HepG2 (cell line): ENCODE results near the gene SNX21. TPM values are rescaled to one million over a fixed set of nuclear protein-coding genes. Genes with fewer than 3 reads are reported as not detected.

Experiments
- ARNT ChIP-seq: fragments of 450-650 bp; IDR thresholded peaks from 2 replicates; pipeline ENCODE4 v1.6.1; 2017
- CREB3 ChIP-seq: sonication (generic); formaldehyde crosslinking; IDR thresholded peaks from 2 replicates; pipeline ENCODE4 v1.5.0; 2020; ENCODE audit warnings: missing genetic modification reagents
- HDAC2 ChIP-seq: sonication (generic); formaldehyde crosslinking; IDR thresholded peaks from 2 replicates; pipeline ENCODE4 v1.4.0; 2020; ENCODE audit warnings: missing genetic modification reagents
- HIVEP1 ChIP-seq: sonication (generic); formaldehyde crosslinking; IDR thresholded peaks from 2 replicates; pipeline ENCODE4 v1.4.0; 2020; ENCODE audit warnings: mild to moderate bottlenecking, missing genetic modification reagents
- ISX ChIP-seq: sonication (generic); formaldehyde crosslinking; conservative IDR thresholded peaks from 2 replicates; pipeline ENCODE4 v1.5.0; 2020; ENCODE audit warnings: missing genetic modification reagents
- MAF1 ChIP-seq: sonication (generic); formaldehyde crosslinking; IDR thresholded peaks from 2 replicates; pipeline ENCODE4 v1.5.0; 2020; ENCODE audit warnings: missing genetic modification reagents, borderline replicate concordance
- MAX ChIP-seq: IDR thresholded peaks from 2 replicates; pipeline ENCODE4 v1.6.1; 2012; ENCODE audit warnings: inconsistent platforms
- MLXIP ChIP-seq: sonication (generic); formaldehyde crosslinking; IDR thresholded peaks from 2 replicates; pipeline ENCODE4 v1.9.0; 2021; ENCODE audit warnings: missing genetic modification reagents, borderline replicate concordance
- POLR2A ChIP-seq, 2 experiments: IDR thresholded peaks; 2 replicates each; pipeline ENCODE4 v1.6.1; 2011; ENCODE audit warnings: low read depth in 2 of 2, low read length in 2 of 2, mild to moderate bottlenecking in 1 of 2, moderate library complexity in 1 of 2; ENCODE audit not compliant: insufficient read depth in 1 of 2
- SNAPC5 ChIP-seq: sonication (generic); formaldehyde crosslinking; IDR thresholded peaks from 2 replicates; pipeline ENCODE4 v1.8.1; 2023; ENCODE audit warnings: mild to moderate bottlenecking, missing genetic modification reagents, borderline replicate concordance
- STAT6 ChIP-seq: sonication (generic); formaldehyde crosslinking; IDR thresholded peaks from 2 replicates; pipeline ENCODE4 v1.4.0; 2020; ENCODE audit warnings: missing genetic modification reagents, mild to moderate bottlenecking, borderline replicate concordance
- TIGD3 ChIP-seq: sonication (generic); formaldehyde crosslinking; IDR thresholded peaks from 2 replicates; pipeline ENCODE4 v1.5.1; 2020; ENCODE audit warnings: mild to moderate bottlenecking, missing genetic modification reagents, borderline replicate concordance
- ZBTB7A ChIP-seq: sonication (generic); formaldehyde crosslinking; IDR thresholded peaks from 2 replicates; pipeline ENCODE4 v1.8.0; 2022; ENCODE audit warnings: mild to moderate bottlenecking, missing genetic modification reagents
- ZNF501 ChIP-seq: sonication (generic); formaldehyde crosslinking; IDR thresholded peaks from 2 replicates; pipeline ENCODE4 v1.5.1; 2020; ENCODE audit warnings: mild to moderate bottlenecking, moderate library complexity, missing genetic modification reagents
- ZNF710 ChIP-seq: sonication (generic); formaldehyde crosslinking; IDR thresholded peaks from 2 replicates; pipeline ENCODE4 v1.5.0; 2020; ENCODE audit warnings: mild to moderate bottlenecking, missing genetic modification reagents, borderline replicate concordance
- ZUFSP ChIP-seq: sonication (generic); formaldehyde crosslinking; IDR thresholded peaks from 2 replicates; pipeline ENCODE4 v1.9.0; 2021; ENCODE audit warnings: missing genetic modification reagents, mild to moderate bottlenecking, borderline replicate concordance
- polyA plus RNA-seq, 8 experiments: library from polyadenylated mRNA; depleted of rRNA in 3 of 8; stranded (reverse) in 7 of 8; unstranded in 1 of 8; fragments of >200 nt; fragmentation: Illumina TruSeq in 4 of 8; extraction: Trizol in 4 of 8; gene quantifications; 2 replicates each; pipeline versions ENCODE4 v1.2.1 to v1.2.3, GENCODE V29; 2011 to 2016; ENCODE audit warnings: low read depth in 4 of 8, missing spikeins in 1 of 8, mixed read lengths in 1 of 8; ENCODE audit not compliant: insufficient read depth in 1 of 8
- total RNA-seq, 5 experiments: library from RNA; depleted of rRNA; stranded (reverse); fragments of >200 nt; fragmentation: Illumina TruSeq; extraction: Trizol; gene quantifications; 2 replicates each; pipeline ENCODE4 v1.2.3, GENCODE V29; 2016; ENCODE audit warnings: low read depth in 1 of 5

Gene SNX21
- total and polyA plus RNA-seq, 2 of the 13 experiments (the other 11 are each of a cell fraction or from before 2014, with no cell fraction given), result 7.7 to 12.8 TPM

- TF ChIP-seq MLXIP (CRISPR knock-in tag), result no peak
- no peak for TF ChIP-seq MAF1 (CRISPR knock-in tag)
- TF ChIP-seq ZNF710 (CRISPR knock-in tag), result no peak
- TF ChIP-seq CREB3, result no peak
- TF ChIP-seq TIGD3 (CRISPR knock-in tag), result no peak
- no peak for TF ChIP-seq HIVEP1
- TF ChIP-seq ARNT, result no peak
- TF ChIP-seq ZUFSP (CRISPR knock-in tag), result no peak
- no peak for TF ChIP-seq MAX
- no peak for TF ChIP-seq ZNF501 (CRISPR knock-in tag)
- no peak for TF ChIP-seq SNAPC5 (CRISPR knock-in tag)
- peak; percentile 61; the same call in 1 of the 2 replicates for TF ChIP-seq HDAC2 (CRISPR knock-in tag)
- TF ChIP-seq ISX (CRISPR knock-in tag), result no peak
- no peak for TF ChIP-seq STAT6
- no peak for TF ChIP-seq ZBTB7A (CRISPR knock-in tag)
- TF ChIP-seq POLR2A (IDR thresholded peaks at IDR 0.05; ENCODE audit: insufficient read depth in 1 of 2, low read depth in 2 of 2, low read length in 2 of 2), result no peak
Observed at GRCh38 chr20:45892049-45892825, 58.6 kb downstream of the SNX21 start (continued).
